ENCODE data around the gene TPSD1.

TPSD1 gene

GRCh38 chr16:1298406-1298805 lies 42.5 kb downstream of the TPSD1 start:
- TF ChIP-seq GABPA (IDR thresholded peaks at IDR 0.05; ENCODE audit: low read depth), result no peak
- no peak for TF ChIP-seq CTCF (IDR thresholded peaks at IDR 0.05; ENCODE audit: insufficient read depth, low read length)
- TF ChIP-seq SPI1 (IDR thresholded peaks at IDR 0.05; ENCODE audit: borderline replicate concordance, low read depth), result no peak
- no peak for TF ChIP-seq POLR2AphosphoS5 (IDR thresholded peaks at IDR 0.05; ENCODE audit: low read depth)
- TF ChIP-seq REST (IDR thresholded peaks at IDR 0.05; ENCODE audit: insufficient replicate concordance, low read depth), result no peak
- H3K4me3 ChIP-seq (replicated peaks; ENCODE audit: insufficient read depth, low read length), result no peak overlapping the region
- DNase-seq (ENCODE audit: low read depth in 1 of 2, low spot score in 1 of 2), result no peak
- no peaks in the 10 kb centered on the region for H3K27me3 ChIP-seq (ENCODE audit: insufficient read depth, poor library complexity, severe bottlenecking)
- no peak overlapping the region for H3K27ac ChIP-seq (replicated peaks)

GRCh38 chr16:1299012-1299867 lies 43.4 kb downstream of the TPSD1 start:
- TF ChIP-seq CTCF (IDR thresholded peaks at IDR 0.05; ENCODE audit: insufficient read depth, low read length) (no peak), GABPA (IDR thresholded peaks at IDR 0.05; ENCODE audit: low read depth) (no peak), REST (IDR thresholded peaks at IDR 0.05; ENCODE audit: insufficient replicate concordance, low read depth) (no peak), SPI1 (IDR thresholded peaks at IDR 0.05; ENCODE audit: borderline replicate concordance, low read depth) (no peak), POLR2AphosphoS5 (IDR thresholded peaks at IDR 0.05; ENCODE audit: low read depth) (no peak)
- Histone ChIP-seq H3K27ac (replicated peaks) (no peak overlapping the region), H3K27me3 (ENCODE audit: insufficient read depth, poor library complexity, severe bottlenecking) (no peaks in the 10 kb centered on the region), H3K4me3 (replicated peaks; ENCODE audit: insufficient read depth, low read length) (no peak overlapping the region)
- DNase-seq (ENCODE audit: low read depth in 1 of 2, low spot score in 1 of 2), result no peak

- no peak for DNase-seq (ENCODE audit: low read depth in 1 of 2, low spot score in 1 of 2)
- no peaks in the 10 kb centered on the region for H3K27me3 ChIP-seq (ENCODE audit: insufficient read depth, poor library complexity, severe bottlenecking)
- H3K27ac ChIP-seq (replicated peaks), result no peak overlapping the region
- TF ChIP-seq GABPA (IDR thresholded peaks at IDR 0.05; ENCODE audit: low read depth), result no peak
- TF ChIP-seq POLR2AphosphoS5 (IDR thresholded peaks at IDR 0.05; ENCODE audit: low read depth), result no peak
- no peak for TF ChIP-seq SPI1 (IDR thresholded peaks at IDR 0.05; ENCODE audit: borderline replicate concordance, low read depth)
- TF ChIP-seq REST (IDR thresholded peaks at IDR 0.05; ENCODE audit: insufficient replicate concordance, low read depth), result no peak
- H3K4me3 ChIP-seq (replicated peaks; ENCODE audit: insufficient read depth, low read length), result no peak overlapping the region
Measured at GRCh38 chr16:1299868-1300203, 44.0 kb downstream of the TPSD1 start.
